Subcutaneous adipose tissue (tissue), 4 donors: ENCODE data around the gene SLC16A8. TPM values are rescaled to one million over a fixed set of nuclear protein-coding genes. Genes with fewer than 3 reads are reported as not detected.

Source experiments
- total RNA-seq, 4 donors: library from RNA; depleted of rRNA; stranded (reverse); fragments of >200 nt; gene quantifications; one replicate each; pipeline ENCODE4 v1.1.0, GENCODE V29; 2016
- TF ChIP-seq, protein P1 (sequence below): fragments of 450-650 bp; IDR thresholded peaks from one replicate; pipeline ENCODE4 v1.5.1; 2016; ENCODE audit warnings: low read depth, mild to moderate bottlenecking, control low read depth, antibody characterized with exemption, moderate library complexity

The SLC16A8 gene
- total RNA-seq, 4 donors from 2014 or later = 0.17 to 0.66 TPM; not detected in 2

GRCh38 chr22:38082986-38083710 lies 836 bp downstream of the SLC16A8 start:
- TF ChIP-seq, protein P1, sequence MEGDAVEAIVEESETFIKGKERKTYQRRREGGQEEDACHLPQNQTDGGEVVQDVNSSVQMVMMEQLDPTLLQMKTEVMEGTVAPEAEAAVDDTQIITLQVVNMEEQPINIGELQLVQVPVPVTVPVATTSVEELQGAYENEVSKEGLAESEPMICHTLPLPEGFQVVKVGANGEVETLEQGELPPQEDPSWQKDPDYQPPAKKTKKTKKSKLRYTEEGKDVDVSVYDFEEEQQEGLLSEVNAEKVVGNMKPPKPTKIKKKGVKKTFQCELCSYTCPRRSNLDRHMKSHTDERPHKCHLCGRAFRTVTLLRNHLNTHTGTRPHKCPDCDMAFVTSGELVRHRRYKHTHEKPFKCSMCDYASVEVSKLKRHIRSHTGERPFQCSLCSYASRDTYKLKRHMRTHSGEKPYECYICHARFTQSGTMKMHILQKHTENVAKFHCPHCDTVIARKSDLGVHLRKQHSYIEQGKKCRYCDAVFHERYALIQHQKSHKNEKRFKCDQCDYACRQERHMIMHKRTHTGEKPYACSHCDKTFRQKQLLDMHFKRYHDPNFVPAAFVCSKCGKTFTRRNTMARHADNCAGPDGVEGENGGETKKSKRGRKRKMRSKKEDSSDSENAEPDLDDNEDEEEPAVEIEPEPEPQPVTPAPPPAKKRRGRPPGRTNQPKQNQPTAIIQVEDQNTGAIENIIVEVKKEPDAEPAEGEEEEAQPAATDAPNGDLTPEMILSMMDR = no peak

GRCh38 chr22:38081941-38082828 lies 1.8 kb downstream of the SLC16A8 start:
- TF ChIP-seq, protein P1 = no peak

GRCh38 chr22:38081636-38081940 lies 2.4 kb downstream of the SLC16A8 start:
- TF ChIP-seq, protein P1 = no peak

DNA sequence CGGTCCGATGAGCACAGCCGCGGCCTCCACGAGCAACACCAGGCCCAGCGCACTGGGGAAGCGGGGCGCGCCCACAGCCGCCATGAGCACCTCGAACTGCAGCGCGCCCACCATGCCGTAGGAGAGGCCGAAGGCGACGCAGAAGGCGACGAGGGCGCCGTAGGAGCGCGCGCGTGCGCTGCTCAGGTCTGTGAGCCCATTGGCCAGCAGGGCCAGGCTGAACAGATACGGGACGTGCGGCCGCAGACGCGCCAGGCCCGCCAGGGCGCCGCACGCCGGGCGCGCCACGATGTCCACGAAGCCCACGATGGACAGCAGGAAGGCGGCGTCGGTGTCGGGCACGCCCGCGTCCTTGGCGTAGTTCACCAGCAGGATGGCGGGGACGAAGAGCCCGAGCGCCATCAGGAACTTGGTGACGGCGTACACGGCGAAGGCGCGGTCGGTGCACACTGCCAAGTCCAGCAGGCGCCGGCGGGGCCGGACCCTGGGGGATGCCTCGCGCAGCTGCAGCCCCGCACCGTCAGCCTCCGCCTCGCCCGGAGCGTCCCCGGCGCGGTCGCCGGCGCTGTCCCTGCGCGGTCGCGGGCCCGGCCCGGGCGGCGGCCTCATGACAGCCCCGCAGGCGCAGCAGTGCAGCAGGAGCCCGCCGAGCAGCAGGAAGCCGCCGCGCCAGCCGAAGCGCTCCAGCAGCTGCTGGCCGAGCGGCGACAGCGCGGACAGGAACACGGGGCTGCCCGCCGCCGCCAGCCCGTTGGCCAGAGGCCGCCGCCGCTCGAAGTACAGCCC lies 2.9 kb downstream of the SLC16A8 start:
- TF ChIP-seq, protein P1 = no peak

DNA sequence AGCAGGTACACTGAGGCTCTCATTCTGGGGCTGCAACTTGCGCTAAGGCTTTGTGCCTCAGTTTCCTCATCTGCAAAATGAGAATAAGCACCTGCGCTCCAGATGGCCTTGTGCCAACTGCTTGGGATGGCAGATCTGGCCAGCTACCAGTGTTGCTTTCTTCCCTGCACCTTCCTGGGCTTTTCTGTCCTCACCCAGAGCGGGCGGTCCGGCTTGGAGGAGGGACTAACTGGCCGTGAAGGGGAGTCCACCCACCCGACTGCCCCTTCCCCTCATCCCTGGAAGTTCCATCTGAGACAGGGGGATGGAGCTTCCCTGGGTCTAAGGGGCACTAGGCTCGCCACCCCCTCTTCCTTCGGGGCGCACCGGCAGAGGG lies 3.5 kb downstream of the SLC16A8 start:
- TF ChIP-seq, protein P1 = no peak

GRCh38 chr22:38079804-38080203 lies 4.2 kb downstream of the SLC16A8 start:
- TF ChIP-seq, protein P1 = no peak
